ENCODE results near the gene ZNF548.

The ZNF548 gene

DNA sequence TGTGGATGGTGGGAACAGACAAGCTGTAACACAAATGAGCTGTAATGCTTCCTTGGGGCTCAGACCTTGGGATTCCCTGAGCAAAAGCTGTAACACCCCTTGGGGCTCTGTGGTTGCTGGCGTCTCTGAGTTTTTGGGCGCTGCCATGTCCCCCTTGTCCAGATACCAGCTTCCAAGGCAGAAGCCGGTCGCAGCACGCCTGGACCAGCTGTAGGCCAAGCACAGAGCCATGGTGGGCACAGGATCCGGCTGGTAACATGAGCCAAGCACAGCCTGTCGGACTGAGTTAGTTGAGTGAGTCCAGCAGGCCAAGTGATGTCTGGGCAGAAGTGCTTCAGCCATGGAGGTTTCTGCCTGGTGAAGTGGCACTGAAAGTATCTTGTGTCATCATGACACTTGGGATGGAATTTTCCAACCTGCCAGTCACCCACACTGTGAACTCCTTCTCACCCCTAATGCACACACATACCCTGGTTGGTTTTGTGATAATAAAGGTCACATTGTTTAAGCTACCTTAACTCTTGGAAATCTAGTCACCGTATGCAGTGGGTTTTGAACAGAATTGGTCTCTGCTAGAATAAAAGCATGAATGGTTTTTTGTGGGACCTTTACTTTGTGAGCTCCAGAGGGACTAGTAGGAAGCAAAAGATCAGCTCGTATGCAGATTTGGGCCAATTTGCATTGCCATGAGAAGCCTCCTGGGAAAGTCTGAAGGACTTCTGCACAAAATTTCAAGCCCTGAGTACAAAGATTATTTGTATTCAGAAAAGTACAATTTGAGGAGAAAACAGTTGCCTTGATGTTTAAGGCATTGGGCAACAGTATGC lies 14.3 kb downstream of the ZNF548 start:
- no peak for DNase-seq

DNA sequence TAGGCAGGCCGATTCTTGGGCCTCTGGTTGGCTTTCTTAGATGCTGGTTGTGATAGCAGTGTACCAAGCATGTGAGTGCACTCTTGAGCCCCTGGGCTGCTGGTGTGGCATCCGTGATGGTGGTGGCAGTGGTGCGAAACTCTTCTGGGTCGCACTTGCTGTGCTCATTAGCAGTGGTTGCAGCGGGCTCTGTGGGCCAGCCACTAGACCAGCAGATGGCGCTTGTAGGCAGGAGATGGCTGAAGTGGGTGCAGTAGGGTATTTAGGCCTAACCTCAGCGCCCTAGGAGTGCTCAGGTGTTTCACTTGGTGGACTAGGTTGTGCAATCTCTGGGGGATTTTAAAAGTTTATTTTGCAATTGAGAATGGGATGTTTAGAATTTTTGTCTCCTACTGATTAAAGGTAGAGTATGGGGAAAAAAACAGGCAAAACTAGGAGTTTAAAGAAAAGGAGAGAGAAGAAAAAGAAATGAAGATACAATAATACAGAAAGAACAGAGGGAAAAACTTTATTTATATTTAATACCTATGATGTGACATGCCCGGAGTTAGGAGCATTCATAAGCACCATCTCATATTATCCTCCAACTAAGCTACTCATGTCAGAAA lies 17.0 kb downstream of the ZNF548 start:
- peak; percentile 57 for DNase-seq

DNA sequence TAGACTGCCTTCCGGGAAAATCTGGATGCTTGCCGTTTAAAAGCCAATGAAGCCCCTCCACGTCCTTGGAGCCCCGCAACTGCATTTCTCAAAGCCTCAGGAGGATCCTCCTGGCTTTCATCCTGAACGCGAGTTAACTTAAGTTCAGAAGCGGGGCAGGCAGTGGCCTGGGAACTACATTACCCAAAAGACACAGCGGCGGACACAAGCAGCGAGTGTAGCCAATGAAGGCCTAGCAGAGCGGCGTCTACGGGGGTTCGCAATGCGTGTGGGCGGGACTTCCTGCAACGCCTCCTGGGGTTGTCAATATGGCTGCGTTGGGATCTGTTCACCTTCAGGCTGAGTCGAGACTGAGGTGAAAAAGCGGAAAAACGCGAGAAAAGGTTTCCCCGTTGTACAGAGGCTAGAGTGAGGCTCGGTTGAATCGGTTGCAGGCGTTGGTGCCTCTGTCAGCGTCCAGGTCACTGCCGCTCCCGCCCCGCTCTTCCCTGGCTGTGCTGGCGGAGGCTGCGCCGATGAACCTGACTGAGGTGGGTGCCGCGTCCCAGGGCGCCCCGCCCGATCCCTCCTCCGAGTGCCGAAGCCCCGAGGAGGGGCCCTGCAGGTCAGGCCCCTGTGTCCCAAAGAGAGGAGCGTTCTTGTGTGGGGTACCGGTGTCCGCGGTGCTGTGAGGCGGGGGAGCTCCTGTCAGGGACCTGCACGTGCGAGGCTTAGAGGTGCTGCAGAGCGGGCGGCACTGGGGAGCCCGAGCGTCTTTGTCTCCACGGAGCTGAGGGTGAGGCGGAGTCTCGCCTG lies 21.4 kb downstream of the ZNF548 start, which contains the start of gene ZNF17:
Gene ZNF17 (plus strand): TSS at position 285 of the 795 bp plus-strand sequence. CDS start 2,455 bp downstream, outside the sequence.
- peak; percentile 92 for DNase-seq

DNA sequence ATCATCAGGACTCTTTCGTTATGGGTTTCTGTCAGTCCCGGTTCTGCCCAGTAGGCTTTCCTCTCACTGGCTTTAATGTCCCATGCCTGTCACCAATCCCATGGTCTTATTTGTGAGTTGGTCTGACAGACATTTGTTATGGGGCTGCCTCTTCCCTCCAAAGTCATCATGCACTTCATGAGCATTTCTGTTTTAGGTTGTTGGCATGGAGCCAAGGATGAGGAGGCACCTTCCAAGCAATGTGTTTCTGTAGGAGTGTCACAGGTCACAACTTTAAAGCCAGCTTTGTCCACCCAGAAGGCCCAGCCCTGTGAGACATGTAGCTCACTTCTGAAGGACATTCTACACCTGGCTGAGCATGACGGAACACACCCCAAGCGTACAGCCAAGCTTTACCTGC lies 29.8 kb downstream of the ZNF548 start:
- no peak for DNase-seq

DNA sequence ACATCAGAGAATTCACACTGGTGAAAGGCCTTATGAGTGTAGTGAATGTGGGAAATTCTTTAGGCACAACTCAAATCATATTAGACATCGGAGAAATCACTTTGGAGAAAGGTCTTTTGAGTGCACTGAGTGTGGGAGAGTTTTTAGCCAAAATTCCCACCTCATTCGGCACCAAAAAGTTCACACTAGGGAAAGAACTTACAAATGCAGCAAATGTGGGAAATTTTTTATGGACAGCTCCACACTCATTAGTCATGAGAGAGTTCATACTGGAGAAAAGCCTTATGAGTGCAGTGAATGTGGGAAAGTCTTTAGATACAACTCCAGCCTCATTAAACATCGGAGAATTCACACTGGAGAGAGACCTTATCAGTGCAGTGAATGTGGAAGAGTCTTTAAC lies 31.4 kb downstream of the ZNF548 start:
- DNase-seq = no peak

DNA sequence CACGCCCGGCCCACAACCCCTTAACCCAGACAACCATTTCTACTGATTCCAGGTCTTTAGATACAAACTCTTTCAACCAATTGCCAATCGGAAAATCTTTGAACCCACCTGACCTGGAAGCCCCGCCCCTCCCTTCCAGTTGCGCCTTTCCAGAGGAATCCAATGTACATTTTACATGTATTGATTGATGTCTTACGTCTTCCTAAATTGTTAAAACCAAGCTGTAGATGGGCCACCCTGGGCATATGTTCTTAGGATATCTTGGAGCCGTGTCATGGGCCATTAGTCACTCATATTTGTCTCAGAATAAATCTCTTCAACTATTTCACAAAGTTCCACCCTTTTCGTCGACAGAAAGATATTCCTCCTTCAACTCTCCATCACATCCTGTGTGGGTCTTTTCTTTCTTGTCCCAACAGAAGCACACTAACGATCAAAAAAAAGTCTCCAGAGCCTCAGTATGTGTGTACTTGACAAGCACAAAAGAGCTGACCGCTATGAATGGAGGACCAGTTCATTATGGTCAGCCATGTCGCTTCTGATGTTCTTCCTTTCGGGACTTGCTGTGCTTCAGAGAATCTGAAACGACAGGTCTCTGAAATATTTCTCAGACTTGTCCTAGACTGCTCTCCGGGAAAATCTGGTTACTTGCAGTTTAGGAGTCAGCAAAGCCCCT lies 44.9 kb downstream of the ZNF548 start:
- no peak for DNase-seq

DNA sequence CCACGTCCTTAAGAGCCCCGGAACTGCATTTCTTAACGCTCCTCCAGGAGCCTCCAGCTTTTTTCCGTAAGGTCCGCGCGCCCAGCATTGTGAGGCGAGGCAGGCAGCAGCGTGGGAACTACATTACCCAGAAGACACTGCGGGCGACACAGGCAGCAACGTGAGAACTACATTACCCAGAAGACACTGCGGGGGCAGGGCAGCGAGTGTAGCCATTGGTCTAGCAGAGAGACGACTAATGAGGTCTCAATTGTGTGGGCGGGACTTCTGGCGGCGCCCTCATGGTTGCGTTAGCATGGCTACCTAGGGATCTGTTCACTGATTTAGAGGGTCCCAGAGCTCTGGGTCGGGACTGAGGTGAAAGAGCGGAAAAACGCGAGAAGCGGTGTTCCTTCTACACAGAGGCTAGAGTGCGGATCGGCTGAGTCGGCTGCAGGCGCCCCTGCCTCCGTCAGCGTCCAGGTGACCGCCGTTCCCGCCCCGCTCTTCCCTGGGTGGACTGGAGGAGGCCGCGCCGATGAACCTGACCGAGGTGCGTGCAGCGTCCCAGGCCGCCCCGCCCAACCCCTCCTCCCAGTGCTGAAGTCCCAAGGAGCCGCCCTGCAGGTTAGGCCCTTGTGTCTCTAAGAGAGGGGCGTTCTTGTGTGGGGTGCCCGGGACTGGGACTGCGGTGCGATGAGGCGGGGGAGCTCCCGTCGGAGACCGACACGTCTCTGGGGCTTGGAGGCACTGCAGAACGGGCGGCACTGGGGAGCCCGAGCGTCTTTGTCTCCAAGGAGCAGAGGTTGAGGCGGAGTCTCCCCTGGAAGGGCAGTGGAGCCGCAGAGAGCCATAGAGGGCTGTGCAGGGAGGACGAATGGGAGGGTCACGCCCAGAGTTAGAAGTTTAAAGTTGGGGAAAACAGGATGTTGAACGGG lies 45.7 kb downstream of the ZNF548 start, which contains the start of gene ZNF749:
Gene ZNF749 (plus strand): TSS at position 264 of the 917 bp plus-strand sequence. CDS start 254 bp downstream, at position 518.
- DNase-seq = peak; percentile 99

DNA sequence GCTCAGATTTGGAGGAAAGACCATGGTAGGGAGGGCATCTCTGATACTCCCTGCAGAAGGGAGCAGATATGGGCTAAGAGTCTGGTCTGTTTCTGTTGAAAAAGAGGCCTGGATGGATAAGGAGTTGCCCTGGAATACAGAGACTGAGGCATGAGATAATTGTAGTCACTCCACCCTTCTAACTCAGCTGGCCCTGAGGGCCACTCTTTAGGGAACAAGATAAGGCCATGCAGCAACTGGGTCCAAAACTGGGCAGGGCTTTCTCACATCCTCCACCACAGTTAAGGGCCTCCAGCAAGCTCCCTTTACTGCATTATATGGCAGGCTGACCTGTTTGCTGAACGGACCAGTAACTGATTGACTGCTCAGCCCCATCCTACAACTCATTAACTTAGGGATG lies 46.8 kb downstream of the ZNF548 start:
- DNase-seq = no peak

DNA sequence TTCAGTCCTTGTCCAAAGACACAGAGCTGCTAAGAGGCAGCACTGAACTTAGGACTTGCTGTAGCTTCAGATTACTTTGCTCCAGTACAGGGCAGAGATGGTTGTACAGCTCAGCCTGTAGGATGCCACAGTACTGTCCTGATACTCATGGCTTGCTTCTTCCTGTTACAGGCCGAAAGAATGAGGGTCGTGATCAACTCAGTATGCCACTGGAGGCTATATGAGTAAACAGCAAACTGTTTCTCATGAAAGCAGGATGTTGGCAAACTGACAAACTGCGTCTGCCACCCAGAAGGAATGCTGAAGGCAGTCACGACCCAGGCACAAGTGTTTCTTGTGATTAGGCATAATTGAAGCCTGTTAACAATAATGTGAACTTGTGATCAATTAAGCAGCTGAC lies 48.3 kb downstream of the ZNF548 start:
- DNase-seq = no peak

DNA sequence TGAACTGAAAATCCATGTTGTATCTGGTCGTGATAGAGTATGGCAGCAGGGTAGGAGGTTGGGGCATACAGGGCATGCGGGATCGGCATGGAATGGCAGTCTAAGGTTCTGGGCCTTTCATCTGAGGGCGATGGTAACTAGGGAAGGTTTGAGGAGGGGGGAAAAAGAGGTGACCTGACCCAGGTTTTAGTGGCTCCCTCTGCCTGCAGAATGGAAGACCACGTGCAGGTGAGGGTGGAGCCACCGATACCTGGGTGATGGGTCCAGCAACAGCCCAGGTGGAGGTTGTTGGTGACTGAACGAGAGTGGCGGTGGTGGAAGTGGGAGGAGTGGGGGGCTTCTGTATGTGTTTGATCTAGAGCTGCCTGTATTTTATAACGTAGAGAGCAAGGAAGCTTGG lies 49.3 kb downstream of the ZNF548 start:
- DNase-seq = no peak

DNA sequence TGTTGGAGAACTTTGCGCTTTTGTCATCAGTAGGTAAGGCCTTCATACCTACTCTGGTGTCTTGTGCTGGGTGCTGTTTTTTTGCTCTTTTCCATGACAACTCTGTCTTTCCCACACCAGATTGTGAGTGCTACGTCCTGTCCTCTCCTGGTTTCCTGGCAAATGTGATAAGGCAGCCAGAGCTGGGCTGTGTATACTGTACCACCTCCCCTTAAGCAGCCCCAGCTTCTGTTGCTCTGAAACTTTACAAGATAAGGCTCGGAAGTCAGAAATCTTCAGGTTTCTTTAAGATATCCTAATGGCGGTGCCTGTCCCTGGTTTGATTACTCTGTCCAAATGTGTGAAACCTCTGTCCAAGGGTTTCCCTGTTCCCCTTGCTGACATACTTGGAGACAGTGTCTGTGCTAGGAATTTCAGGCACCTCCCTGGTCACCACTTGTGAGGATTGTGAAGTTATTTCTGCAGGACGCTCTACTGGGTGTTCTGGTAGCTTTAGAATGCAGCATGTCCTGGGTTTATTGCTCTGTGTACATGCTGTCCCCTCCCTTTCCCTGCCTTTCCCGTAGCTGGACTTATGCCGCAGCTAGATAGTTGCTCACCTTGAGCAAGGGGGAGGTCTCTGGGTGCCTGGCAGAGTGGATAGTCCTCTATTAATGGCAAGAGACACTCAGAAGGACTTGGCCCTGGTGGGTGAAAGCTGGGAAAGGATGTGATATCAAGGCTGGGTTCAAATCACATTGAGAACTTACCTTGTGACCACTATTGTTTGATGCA lies 52.5 kb downstream of the ZNF548 start:
- no peak for DNase-seq

DNA sequence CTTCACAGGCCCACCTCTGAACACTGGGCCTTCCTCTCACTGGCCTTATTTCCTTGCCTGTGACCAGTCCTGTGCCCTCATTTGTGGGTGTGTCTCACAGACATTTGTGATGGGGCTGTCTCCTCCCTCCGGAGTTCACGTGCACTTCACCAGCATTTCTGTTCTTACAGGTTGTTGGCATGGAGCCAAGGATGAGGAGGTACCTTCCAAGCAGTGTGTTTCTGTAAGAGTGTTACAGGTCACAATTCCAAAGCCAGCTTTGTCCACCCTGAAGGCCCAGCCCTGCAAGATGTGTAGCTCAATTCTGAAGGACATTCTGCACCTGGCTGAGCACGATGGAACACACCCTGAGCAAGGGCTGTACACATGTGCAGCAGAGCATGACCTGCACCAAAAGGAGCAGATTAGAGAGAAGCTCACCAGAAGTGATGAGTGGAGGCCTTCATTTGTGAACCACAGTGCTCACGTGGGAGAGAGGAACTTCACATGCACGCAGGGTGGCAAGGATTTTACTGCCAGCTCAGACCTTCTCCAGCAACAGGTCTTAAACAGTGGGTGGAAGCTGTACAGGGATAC lies 53.6 kb downstream of the ZNF548 start:
- DNase-seq = no peak

DNA sequence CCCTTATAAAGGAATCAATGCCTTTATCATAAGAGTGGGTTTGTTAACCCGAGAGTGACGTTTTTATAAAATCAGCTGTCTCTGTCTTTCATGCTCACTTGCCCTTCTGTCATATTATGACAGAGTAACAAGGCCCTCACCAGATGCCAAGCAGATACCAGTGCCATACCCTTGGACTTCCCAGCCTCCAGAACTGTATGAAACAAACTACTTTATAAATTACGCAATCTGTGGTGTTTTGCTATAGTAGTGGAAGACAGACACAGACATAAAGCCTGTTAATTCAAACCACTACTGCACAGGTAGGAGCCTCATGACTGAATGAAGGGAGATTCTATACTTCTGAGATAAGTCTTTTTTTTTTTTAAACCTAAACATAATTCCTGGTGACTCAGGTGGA lies 62.7 kb downstream of the ZNF548 start:
- DNase-seq = no peak

Data from effector CD4-positive, alpha-beta T cell (primary cell).